GM18858 (cell line): ENCODE measurements around the gene DEFB129.
"Not testable (repeated sequence)": the region's sequence is repeated elsewhere in the genome, so short reads cannot be mapped to it uniquely, and the experiment has no call there.

Experiments used
- ATAC-seq: cut with Tn5 transposase; IDR thresholded peaks from one replicate; pipeline ENCODE4 v1.9.1; 2021; ENCODE audit not compliant: unreplicated experiment

DEFB129 gene

GRCh38 chr20:226958-227357 is at the start of gene DEFB129:
TSS of gene DEFB129 (plus strand) at chr20:227258. CDS start at chr20:227289, 31 bp downstream.
- ATAC-seq: no peak

GRCh38 chr20:184288-184687 is 42.8 kb upstream of the DEFB129 start:
- no peak for ATAC-seq

- ATAC-seq: no peak
Measured at GRCh38 chr20:187733-188132, 39.3 kb upstream of the DEFB129 start.

- ATAC-seq: no peak
Measured at GRCh38 chr20:189611-190010, 37.4 kb upstream of the DEFB129 start, which contains the start of gene DEFB128. TSS of gene DEFB128 (minus strand) at chr20:189711. CDS start at chr20:189623, 88 bp downstream.

GRCh38 chr20:198225-198624 is 28.8 kb upstream of the DEFB129 start:
- no peak for ATAC-seq

- no peak for ATAC-seq
Measured at GRCh38 chr20:199996-200395, 27.1 kb upstream of the DEFB129 start.

GRCh38 chr20:203630-204029 is 23.4 kb upstream of the DEFB129 start:
- ATAC-seq: not testable (repeated sequence)

- ATAC-seq: no peak
Measured at GRCh38 chr20:208942-209566, 18.0 kb upstream of the DEFB129 start.

- no peak for ATAC-seq
Measured at GRCh38 chr20:210809-211502, 16.1 kb upstream of the DEFB129 start.

GRCh38 chr20:214383-214782 is 12.7 kb upstream of the DEFB129 start:
- ATAC-seq: no peak

GRCh38 chr20:215796-216195 is 11.3 kb upstream of the DEFB129 start:
- no peak for ATAC-seq

GRCh38 chr20:217266-217665 is 9.8 kb upstream of the DEFB129 start:
- no peak for ATAC-seq

GRCh38 chr20:219290-220115 is 7.6 kb upstream of the DEFB129 start:
- no peak for ATAC-seq

- ATAC-seq: no peak
Measured at GRCh38 chr20:221258-221830, 5.7 kb upstream of the DEFB129 start.

GRCh38 chr20:225879-226278 is 1.2 kb upstream of the DEFB129 start:
- not testable (repeated sequence) for ATAC-seq

- ATAC-seq: no peak
Measured at GRCh38 chr20:227439-228105, 514 bp downstream of the DEFB129 start.

- ATAC-seq: no peak
Measured at GRCh38 chr20:235891-236290, 8.8 kb downstream of the DEFB129 start.

GRCh38 chr20:237489-237888 is 10.4 kb downstream of the DEFB129 start:
- no peak for ATAC-seq

- ATAC-seq: no peak
Measured at GRCh38 chr20:237929-238328, 10.9 kb downstream of the DEFB129 start.

GRCh38 chr20:242905-243304 is 15.8 kb downstream of the DEFB129 start:
- no peak for ATAC-seq

- ATAC-seq: no peak
Measured at GRCh38 chr20:251354-251753, 24.3 kb downstream of the DEFB129 start.
